ENCODE data around the gene MED1.
"Not testable (repeated sequence)": the region's sequence is repeated elsewhere in the genome, so short reads cannot be mapped to it uniquely, and the experiment has no call there.

MED1 gene

GRCh38 chr17:39393736-39394135, 57.3 kb downstream of the MED1 start:
- ChIA-PET POLR2A (no interaction called here), CTCF (interaction anchor here (0.7 to 1.5 kb wide), 5 partner anchors 18 to 219 kb away, joined by 3 to 4 read pairs (median 3); no protein-coding TSS in a partner anchor)
- TF ChIP-seq, protein P1, sequence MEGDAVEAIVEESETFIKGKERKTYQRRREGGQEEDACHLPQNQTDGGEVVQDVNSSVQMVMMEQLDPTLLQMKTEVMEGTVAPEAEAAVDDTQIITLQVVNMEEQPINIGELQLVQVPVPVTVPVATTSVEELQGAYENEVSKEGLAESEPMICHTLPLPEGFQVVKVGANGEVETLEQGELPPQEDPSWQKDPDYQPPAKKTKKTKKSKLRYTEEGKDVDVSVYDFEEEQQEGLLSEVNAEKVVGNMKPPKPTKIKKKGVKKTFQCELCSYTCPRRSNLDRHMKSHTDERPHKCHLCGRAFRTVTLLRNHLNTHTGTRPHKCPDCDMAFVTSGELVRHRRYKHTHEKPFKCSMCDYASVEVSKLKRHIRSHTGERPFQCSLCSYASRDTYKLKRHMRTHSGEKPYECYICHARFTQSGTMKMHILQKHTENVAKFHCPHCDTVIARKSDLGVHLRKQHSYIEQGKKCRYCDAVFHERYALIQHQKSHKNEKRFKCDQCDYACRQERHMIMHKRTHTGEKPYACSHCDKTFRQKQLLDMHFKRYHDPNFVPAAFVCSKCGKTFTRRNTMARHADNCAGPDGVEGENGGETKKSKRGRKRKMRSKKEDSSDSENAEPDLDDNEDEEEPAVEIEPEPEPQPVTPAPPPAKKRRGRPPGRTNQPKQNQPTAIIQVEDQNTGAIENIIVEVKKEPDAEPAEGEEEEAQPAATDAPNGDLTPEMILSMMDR (IDR thresholded peaks at IDR 0.05; ENCODE audit: control extremely low read depth, extremely low read depth, low read depth, missing control alignments), result no peak
- no peak for DNase-seq (ENCODE audit: extremely low spot score)

GRCh38 chr17:39391448-39391847, 59.6 kb downstream of the MED1 start:
- CTCF ChIA-PET, result interaction anchor here (1.2 kb wide), 1 partner anchor 155 kb away, joined by 3 read pairs; no protein-coding TSS in a partner anchor
- TF ChIP-seq, protein P1 (IDR thresholded peaks at IDR 0.05; ENCODE audit: control extremely low read depth, extremely low read depth, low read depth, missing control alignments), result no peak
- POLR2A ChIA-PET, result no interaction called here
- no peak for DNase-seq (ENCODE audit: extremely low spot score)

DNA sequence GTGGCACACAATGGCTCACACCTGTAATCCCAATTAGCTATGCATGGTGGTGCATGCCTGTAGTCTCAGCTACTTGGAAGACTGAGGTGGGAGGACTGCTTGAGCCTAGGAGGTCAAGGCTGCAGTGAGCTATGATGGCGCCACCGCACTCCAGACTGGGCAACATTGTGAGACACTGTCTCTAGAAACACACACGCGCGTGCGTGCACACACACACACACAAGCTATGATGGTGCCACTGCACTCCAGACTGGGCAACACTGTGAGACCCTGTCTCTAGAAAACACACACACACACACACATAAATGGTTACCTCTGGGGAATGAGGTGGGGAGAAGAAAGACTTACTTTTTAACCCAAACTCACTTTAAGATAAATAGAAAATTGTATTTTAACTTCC, 66.0 kb downstream of the MED1 start:
- TF ChIP-seq, protein P1 (IDR thresholded peaks at IDR 0.05; ENCODE audit: control extremely low read depth, extremely low read depth, low read depth, missing control alignments), result no peak
- no peak for DNase-seq (ENCODE audit: extremely low spot score)
- CTCF ChIA-PET, result interaction anchor here (1.3 kb wide), 1 partner anchor 19 kb away, joined by 5 read pairs; no protein-coding TSS in a partner anchor
- POLR2A ChIA-PET, result no interaction called here

GRCh38 chr17:39380144-39380543, 70.9 kb downstream of the MED1 start:
- POLR2A ChIA-PET, result interaction anchor here (0.6 kb wide), 1 partner anchor 480 kb away, joined by 9 read pairs; no protein-coding TSS in a partner anchor
- CTCF ChIA-PET, result interaction anchor here (0.7 to 1.0 kb wide), 2 partner anchors 58 to 242 kb away, joined by 3 read pairs; no protein-coding TSS in a partner anchor
- TF ChIP-seq, protein P1 (IDR thresholded peaks at IDR 0.05; ENCODE audit: control extremely low read depth, extremely low read depth, low read depth, missing control alignments), result no peak
- no peak for DNase-seq (ENCODE audit: extremely low spot score)

- ChIA-PET POLR2A (no interaction called here), CTCF (interaction anchor here (0.7 to 1.6 kb wide), 7 partner anchors 10 to 136 kb away, joined by 3 read pairs; no protein-coding TSS in a partner anchor)
- DNase-seq (ENCODE audit: extremely low spot score), result peak; percentile 31
- TF ChIP-seq, protein P1 (IDR thresholded peaks at IDR 0.05; ENCODE audit: control extremely low read depth, extremely low read depth, low read depth, missing control alignments), result no peak
Measured at GRCh38 chr17:39376434-39376833, 74.6 kb downstream of the MED1 start.

GRCh38 chr17:39367805-39368204, 83.3 kb downstream of the MED1 start:
- CTCF ChIA-PET; POLR2A ChIA-PET; DNase-seq (ENCODE audit: extremely low spot score): not testable (repeated sequence)

DNA sequence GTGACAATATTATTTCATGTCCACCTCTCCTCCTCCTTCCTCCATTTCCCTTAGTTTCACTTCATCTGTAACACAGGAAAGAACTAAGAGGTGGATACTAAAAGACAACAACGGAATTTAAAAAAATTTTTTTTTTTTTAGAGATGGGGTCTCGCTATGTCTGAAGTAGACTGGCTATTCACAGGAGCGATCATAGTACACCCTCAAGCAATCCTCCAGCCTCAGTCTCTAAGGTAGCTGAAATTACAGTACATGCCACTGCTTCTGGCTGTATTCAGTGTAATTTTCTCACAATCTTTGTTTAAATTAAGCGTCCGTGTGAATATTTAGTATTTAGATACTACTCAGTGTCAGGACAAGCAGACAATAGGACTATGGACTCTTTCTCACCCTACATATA, 85.2 kb downstream of the MED1 start:
- DNase-seq (ENCODE audit: extremely low spot score), result no peak
- ChIA-PET CTCF (interaction anchor here (1.5 kb wide), 1 partner anchor 19 kb away, joined by 5 read pairs; no protein-coding TSS in a partner anchor), POLR2A (no interaction called here)
- TF ChIP-seq, protein P1 (IDR thresholded peaks at IDR 0.05; ENCODE audit: control extremely low read depth, extremely low read depth, low read depth, missing control alignments), result no peak

All from GM10248 (cell line).